Neuron (in vitro differentiated cells): Measurements from ENCODE around the gene BSG.
"Not testable (repeated sequence)": the region's sequence is repeated elsewhere in the genome, so short reads cannot be mapped to it uniquely, and the experiment has no call there.

ENCODE experiments used
- H2AFZ ChIP-seq: one replicate; pipeline ENCODE4 v1.6.1; 2013; ENCODE audit warnings: low read depth, mild to moderate bottlenecking, inconsistent platforms, low read length, moderate library complexity
- H3K27me3 ChIP-seq: one replicate; pipeline ENCODE4 v1.6.1; 2013; ENCODE audit warnings: low read length; ENCODE audit not compliant: insufficient read depth
- H3K36me3 ChIP-seq: one replicate; pipeline ENCODE4 v1.6.1; 2013; ENCODE audit warnings: low read length; ENCODE audit not compliant: insufficient read depth
- H3K4me1 ChIP-seq: one replicate; pipeline ENCODE4 v1.6.1; 2013; ENCODE audit warnings: low read length; ENCODE audit not compliant: insufficient read depth
- H3K4me3 ChIP-seq: 2 replicates; pipeline ENCODE4 v1.5.1; 2013; ENCODE audit warnings: mild to moderate bottlenecking, low read length, moderate library complexity
- H3K9me3 ChIP-seq: one replicate; pipeline ENCODE4 v1.6.1; 2013; ENCODE audit warnings: low read length

BSG gene

DNA sequence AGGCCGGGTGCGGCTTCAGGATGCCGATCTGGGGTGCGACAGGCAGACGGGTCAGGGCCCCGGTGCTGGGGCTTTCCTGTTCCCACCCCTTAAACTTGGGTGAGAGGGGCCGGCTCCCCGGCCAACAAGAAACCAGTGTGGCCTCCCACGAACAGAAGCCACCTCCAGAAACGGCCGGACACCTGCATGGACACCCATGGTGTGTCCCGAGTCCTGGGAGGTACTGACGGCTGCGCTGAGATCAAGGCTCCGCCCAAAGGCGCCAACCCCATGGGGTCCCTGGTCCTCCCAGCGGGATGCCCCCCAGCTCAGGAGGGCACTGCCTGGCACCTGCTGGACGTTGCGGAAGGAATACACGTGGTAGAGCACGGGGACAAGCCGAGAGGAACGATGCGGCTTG is 49.4 kb downstream of the BSG start:
- peaks cover 11% of the 10 kb centered on the region for H3K4me1 ChIP-seq
- peaks cover 51% of the 10 kb centered on the region for H3K36me3 ChIP-seq
- no peak overlapping the region for H3K4me3 ChIP-seq
- H3K27me3 ChIP-seq: no peaks in the 10 kb centered on the region
- no peak overlapping the region for H2AFZ ChIP-seq
- peaks cover 2% of the 10 kb centered on the region for H3K9me3 ChIP-seq

DNA sequence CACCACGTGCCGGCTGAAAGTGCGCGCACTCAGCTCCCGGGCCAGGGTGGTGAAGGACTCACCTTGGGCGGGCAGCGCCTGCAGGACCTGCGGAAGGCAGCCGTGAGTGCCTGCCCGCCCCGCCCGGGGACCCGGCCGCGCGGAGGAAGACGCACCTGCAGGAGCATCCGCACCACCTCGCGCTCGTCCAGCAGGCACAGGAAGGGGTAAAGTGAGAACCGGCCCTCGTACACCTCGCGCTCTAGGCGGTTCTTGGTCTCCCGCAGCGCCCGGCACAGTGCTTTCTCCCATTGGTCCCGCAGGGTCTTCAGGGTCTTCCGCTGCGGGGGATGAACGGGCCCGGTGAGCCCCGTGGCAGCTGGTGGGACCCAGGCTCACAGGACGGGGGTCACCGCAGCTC is 50.3 kb downstream of the BSG start:
- Histone ChIP-seq H3K9me3 (peaks cover 2% of the 10 kb centered on the region), H3K4me1 (peaks cover 11% of the 10 kb centered on the region), H2AFZ (no peak overlapping the region), H3K36me3 (peaks cover 46% of the 10 kb centered on the region), H3K4me3 (no peak overlapping the region), H3K27me3 (no peaks in the 10 kb centered on the region)

DNA sequence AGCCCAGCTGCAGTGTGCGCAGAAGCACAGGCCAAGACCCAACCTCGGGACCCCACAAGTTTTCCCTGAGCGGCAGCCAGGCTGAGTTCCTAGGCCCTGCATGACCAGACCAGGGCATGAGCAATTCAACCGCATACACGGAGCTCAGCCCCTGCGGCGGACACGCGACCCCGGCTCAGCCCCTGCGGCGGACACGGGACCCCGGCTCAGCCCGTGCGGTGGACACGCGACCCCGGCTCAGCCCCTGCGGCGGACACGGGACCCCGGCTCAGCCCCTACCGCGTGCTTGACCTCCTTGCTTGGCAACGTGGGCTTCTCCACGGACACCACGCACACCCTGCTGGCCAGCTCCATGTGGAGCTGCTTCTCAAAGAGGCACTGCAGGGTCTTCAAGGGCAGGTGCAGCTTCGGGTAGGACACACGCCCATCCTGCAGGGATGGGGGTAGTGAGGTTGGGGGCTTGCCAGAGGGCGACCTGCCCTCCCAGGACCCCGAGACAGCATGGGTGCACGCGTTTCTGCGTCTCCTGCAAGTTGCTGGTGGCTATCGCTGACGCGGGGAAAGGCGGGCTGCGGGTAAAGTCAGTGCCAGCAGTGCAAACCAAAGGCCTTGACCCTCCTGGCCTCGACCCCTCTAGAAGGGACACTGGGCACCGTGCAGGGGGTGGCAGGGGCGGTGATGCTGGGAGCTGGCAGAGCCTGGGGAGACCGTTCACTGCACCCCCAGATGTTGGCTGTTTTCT is 51.0 kb downstream of the BSG start:
- peaks cover 11% of the 10 kb centered on the region for H3K4me1 ChIP-seq
- peaks cover 45% of the 10 kb centered on the region for H3K36me3 ChIP-seq
- peaks cover 2% of the 10 kb centered on the region for H3K9me3 ChIP-seq
- no peaks in the 10 kb centered on the region for H3K27me3 ChIP-seq
- H3K4me3 ChIP-seq: no peak overlapping the region
- H2AFZ ChIP-seq: no peak overlapping the region

DNA sequence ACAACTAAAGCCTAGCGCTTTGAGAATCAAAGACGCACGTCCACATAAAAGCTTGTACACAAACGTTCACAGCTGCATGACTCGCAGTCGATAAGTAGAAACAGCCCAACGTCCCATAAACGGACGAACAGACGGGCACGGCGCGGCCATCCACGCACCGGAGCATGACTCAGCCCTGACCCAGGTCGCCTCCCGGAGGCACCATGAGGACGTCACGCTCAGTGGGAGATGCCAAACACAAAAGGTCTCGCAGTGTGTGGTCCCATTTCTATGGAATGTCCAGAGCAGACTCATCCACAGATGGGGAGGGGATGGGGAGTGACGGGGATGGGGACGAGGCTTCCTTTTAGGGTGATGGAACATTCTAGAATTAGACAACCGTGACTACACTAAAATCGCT is 51.6 kb downstream of the BSG start:
- H3K4me1 ChIP-seq: peaks cover 11% of the 10 kb centered on the region
- H3K36me3 ChIP-seq: peaks cover 45% of the 10 kb centered on the region
- H3K4me3 ChIP-seq: no peak overlapping the region
- H3K9me3 ChIP-seq: peaks cover 2% of the 10 kb centered on the region
- no peak overlapping the region for H2AFZ ChIP-seq
- no peaks in the 10 kb centered on the region for H3K27me3 ChIP-seq

DNA sequence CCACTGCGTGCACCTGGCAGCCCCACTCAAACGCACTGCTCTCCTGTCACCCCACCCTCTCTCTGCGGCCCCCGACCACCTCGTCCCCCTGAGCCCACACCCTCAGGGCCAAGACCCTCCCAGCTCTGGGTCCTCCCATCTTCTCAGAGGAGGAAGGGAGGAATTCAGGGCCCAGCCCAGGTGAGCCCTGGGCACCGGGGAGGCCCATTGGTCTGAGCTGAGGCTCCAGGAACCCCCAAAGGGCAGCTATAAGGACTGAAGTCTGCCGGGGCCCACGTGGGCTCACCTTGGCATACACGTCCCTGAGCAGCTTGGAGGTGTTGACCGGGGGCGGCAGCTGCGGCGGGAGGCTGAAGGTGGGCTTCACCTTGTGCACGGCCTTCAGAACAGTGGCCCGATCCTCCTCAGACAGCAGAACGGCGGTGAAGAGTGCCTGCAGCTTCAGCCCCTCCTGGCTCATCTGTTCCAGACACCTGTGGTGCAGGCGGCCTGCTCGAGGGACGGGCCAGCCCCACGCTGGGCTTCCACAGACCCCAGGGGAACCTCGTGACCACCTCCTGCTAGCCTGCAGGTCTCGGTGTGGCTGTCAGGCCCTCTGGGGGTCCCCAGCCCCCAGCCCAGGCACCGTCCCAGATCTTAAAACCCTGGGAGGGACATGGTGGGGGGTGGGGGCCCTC is 52.2 kb downstream of the BSG start:
- Histone ChIP-seq H3K4me1 (peaks cover 11% of the 10 kb centered on the region), H3K4me3 (no peak overlapping the region), H3K9me3 (peaks cover 2% of the 10 kb centered on the region), H3K36me3 (peaks cover 43% of the 10 kb centered on the region), H2AFZ (no peak overlapping the region), H3K27me3 (no peaks in the 10 kb centered on the region)

DNA sequence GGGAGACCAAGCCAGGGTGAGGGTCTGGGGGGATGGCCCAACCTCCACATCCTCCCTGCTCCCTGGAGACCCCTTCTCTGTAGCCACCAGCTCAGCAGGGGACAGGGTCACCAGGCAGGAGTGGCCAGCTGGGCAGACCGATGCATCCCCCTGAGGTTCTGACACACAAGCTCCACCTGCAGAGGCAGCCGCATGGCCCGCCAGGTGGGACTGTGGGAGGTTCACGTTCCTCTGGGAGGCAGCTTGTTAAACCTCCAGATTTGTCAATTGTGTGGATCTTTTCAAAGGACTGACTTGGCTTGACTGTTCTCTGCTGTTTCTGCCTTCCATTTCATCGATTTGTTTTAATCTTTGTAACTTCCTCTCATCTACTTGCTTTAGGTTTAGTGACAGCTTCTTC is 52.9 kb downstream of the BSG start:
- Histone ChIP-seq H3K4me3 (no peak overlapping the region), H2AFZ (no peak overlapping the region), H3K36me3 (peaks cover 38% of the 10 kb centered on the region), H3K9me3 (peaks cover 2% of the 10 kb centered on the region), H3K4me1 (peaks cover 11% of the 10 kb centered on the region), H3K27me3 (no peaks in the 10 kb centered on the region)

DNA sequence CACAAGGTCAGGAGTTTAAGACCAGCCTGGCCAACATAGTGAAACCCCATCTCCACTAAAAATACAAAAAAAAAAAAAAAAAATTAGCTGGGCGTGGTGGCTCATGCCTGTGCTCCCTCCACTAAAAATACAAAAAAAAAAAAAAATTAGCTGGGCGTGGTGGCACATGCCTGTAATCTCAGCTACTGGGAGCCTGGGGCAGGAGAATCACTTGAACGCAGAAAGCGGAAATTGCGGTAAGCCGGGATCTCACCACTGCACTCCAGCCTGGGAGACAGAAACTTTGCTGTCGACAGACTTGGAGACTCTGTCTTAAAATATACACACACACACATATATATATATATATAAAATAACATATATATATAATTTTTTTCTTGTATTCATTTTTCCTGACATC is 54.2 kb downstream of the BSG start:
- Histone ChIP-seq H3K36me3 (peaks cover 31% of the 10 kb centered on the region), H3K4me1 (peaks cover 11% of the 10 kb centered on the region)
- H2AFZ ChIP-seq, H3K27me3 ChIP-seq, H3K4me3 ChIP-seq, H3K9me3 ChIP-seq: not testable (repeated sequence)

DNA sequence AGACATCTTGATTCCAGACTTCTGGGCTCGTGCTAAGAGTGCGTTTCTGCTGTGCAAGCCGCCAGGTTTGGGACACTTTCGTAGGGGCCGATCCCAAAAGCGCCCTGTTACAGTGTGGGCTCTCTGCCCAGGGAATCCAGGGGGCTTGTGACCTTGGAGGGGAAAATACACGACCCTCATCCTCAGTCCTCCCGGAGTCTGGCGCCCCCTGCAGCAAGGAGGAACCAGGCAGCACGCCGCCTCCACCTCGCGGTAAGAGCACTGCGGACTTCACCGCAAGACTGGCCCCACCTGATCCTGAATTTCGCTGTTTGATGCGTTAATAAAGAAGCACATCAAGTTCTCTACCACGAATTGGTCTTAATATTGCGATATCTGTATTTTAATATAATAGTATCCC is 55.8 kb downstream of the BSG start:
- H3K9me3 ChIP-seq: no peaks in the 10 kb centered on the region
- H2AFZ ChIP-seq: no peak overlapping the region
- peaks cover 15% of the 10 kb centered on the region for H3K4me1 ChIP-seq
- H3K36me3 ChIP-seq: peaks cover 22% of the 10 kb centered on the region
- no peak overlapping the region for H3K4me3 ChIP-seq
- H3K27me3 ChIP-seq: no peaks in the 10 kb centered on the region

DNA sequence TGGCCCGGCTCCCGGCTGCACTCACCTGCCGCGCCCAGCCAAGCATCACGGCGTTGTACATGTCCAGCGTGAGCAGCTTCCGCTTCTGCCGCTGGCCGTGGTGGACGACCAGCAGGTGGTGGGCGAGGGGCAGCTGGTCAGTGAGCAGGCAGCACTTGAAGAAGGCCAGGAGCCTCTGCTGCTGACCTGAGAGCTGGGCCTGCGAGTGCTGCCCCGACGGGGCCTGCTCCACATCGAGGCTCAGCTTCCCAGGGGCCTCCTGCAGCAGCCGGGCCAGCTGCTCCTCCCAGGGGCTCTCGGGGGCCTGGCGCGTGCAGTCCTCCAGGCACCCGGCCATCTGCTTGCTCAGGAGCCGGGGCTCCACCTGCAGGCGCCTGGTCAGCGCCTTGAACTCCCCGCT is 57.1 kb downstream of the BSG start:
- not testable (repeated sequence) for H3K4me1 ChIP-seq, H3K9me3 ChIP-seq, H3K4me3 ChIP-seq, H2AFZ ChIP-seq, H3K27me3 ChIP-seq
- peaks cover 21% of the 10 kb centered on the region for H3K36me3 ChIP-seq

DNA sequence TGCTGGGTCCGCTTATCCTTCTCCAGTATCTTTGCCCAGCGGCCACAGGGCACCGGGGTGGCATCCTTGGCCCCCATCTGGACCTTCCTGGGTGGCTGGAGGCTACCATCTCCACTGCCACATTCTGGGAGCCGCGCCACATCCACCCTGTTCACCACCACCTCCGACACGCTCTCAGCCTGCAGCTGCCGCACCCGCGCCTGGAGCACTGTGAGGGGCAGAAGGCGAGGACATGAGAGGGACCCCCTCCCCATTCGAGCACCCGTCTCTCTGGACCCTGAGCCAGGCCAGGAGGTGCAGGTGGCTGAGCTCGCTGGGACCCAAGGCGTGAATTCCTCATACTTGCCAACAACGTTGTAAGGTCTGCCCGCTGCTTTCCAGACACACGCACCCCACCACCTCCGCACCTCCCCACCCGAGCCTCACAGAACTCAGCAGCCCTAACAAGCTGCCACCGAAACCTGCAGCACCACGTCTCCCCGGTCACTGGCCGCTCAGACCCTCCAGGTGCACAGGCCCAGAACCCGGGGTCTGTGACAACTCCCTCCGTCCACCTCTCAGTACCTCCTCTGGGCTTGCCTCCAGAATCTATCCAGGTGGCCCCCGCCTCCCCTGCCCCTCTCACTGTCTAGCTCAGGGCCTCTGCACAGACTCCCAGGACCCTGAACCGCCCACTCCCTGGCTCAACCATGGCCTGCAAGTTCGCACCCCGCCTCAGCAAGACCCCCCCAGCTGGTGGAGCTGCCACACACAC is 57.7 kb downstream of the BSG start:
- Histone ChIP-seq H3K4me3 (no peak overlapping the region), H3K27me3 (no peaks in the 10 kb centered on the region), H3K36me3 (peaks cover 20% of the 10 kb centered on the region), H2AFZ (no peak overlapping the region), H3K9me3 (no peaks in the 10 kb centered on the region), H3K4me1 (peaks cover 9% of the 10 kb centered on the region)

DNA sequence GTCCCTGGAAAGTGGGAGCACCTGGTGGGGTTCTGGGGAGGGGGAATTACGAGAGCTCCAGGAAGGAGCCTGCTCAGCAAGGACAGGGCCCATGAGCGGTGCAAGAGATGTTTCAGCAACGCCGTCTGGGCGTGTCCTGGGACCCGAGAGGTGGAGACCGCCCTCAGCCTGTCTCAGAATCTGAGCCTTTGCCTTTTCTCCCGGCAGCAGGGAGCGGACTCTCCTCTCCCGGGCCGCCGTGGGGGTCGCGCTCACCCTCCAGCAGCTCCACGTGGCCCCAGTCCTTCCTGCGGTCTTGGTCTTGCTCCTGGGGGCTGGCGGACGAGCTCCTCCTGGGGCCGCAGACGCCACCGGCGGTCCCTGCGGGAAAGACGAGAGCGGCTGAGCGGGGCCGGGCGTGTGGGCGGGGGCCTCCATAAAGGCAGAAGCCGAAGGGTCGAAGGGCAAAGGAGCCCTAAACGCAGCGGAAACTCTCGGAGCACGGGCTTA is 60.2 kb downstream of the BSG start:
- Histone ChIP-seq H3K4me3 (peak overlapping the region; percentile 71), H3K4me1 (peaks cover 9% of the 10 kb centered on the region), H3K9me3 (no peaks in the 10 kb centered on the region), H3K36me3 (peaks cover 14% of the 10 kb centered on the region), H2AFZ (peak overlapping the region; percentile 49), H3K27me3 (no peaks in the 10 kb centered on the region)
